Tibial nerve (tissue), 4 donors: Measurements from ENCODE around the gene KRTAP12-4. TPM values are rescaled to one million over a fixed set of nuclear protein-coding genes. Genes with fewer than 3 reads are reported as not detected.
"Not testable (repeated sequence)": the region's sequence is repeated elsewhere in the genome, so short reads cannot be mapped to it uniquely, and the experiment has no call there.

ENCODE experiments used
- DNase-seq, 2 donors: peaks; one replicate each; pipeline ENCODE4 v3.0.0-alpha.2; 2019; ENCODE audit warnings: low spot score in 2 of 2
- H3K27ac ChIP-seq, 4 donors: fragments of 200-600 bp; sonication (generic) in 3 of 4; one replicate each; pipeline ENCODE4 v1.5.1; 2017 to 2019; ENCODE audit warnings: mild to moderate bottlenecking in 1 of 4
- H3K27me3 ChIP-seq, 2 donors: fragments of 200-600 bp; sonication (generic) in 1 of 2; one replicate each; pipeline versions ENCODE4 v1.5.1 to v1.6.0; 2017 to 2019
- H3K36me3 ChIP-seq, 3 donors: fragments of 200-600 bp; sonication (generic); one replicate each; pipeline ENCODE4 v1.5.1; 2018 to 2019
- H3K4me1 ChIP-seq, 4 donors: fragments of 200-600 bp; sonication (generic) in 3 of 4; one replicate each; pipeline ENCODE4 v1.5.1; 2017 to 2019
- H3K4me3 ChIP-seq, 4 donors: fragments of 200-600 bp; sonication (generic) in 3 of 4; one replicate each; pipeline ENCODE4 v1.5.1; 2017 to 2019; ENCODE audit warnings: mild to moderate bottlenecking in 1 of 4, moderate library complexity in 1 of 4
- H3K9me3 ChIP-seq, 4 donors: fragments of 200-600 bp; sonication (generic) in 3 of 4; one replicate each; pipeline ENCODE4 v1.5.1; 2017 to 2019
- EP300 ChIP-seq, 2 donors: sonication (generic); formaldehyde crosslinking; IDR thresholded peaks; one replicate each; pipeline ENCODE4 v1.6.1; 2017; ENCODE audit warnings: antibody characterized with exemption in 2 of 2, mild to moderate bottlenecking in 1 of 2
- POLR2A ChIP-seq, 2 donors: fragments of 450-650 bp; IDR thresholded peaks; one replicate each; pipeline ENCODE4 v1.6.1; 2017; ENCODE audit warnings: antibody characterized with exemption in 2 of 2, mild to moderate bottlenecking in 2 of 2, moderate library complexity in 2 of 2
- WGBS, 2 donors: methylation state at CpG; one replicate each; pipeline ENCODE4 v1.1.5; 2018; 5-methylcytosine and 5-hydroxymethylcytosine counted together
- total RNA-seq, 4 donors: library from RNA; depleted of rRNA; stranded (reverse); fragments of >200 nt; gene quantifications; one replicate each; pipeline ENCODE4 v1.1.0, GENCODE V29; 2016
- TF ChIP-seq, protein P1 (sequence below), 5 experiments: fragments of 200-600 bp in 3 of 5; fragments of 450-650 bp in 2 of 5; sonication (generic) in 3 of 5; IDR thresholded peaks; one replicate each; pipeline ENCODE4 v1.5.1; 2016 to 2019; ENCODE audit warnings: antibody characterized with exemption in 5 of 5, mild to moderate bottlenecking in 3 of 5, moderate library complexity in 2 of 5

KRTAP12-4 gene
- total RNA-seq, 4 donors from 2014 or later, result not detected

DNA sequence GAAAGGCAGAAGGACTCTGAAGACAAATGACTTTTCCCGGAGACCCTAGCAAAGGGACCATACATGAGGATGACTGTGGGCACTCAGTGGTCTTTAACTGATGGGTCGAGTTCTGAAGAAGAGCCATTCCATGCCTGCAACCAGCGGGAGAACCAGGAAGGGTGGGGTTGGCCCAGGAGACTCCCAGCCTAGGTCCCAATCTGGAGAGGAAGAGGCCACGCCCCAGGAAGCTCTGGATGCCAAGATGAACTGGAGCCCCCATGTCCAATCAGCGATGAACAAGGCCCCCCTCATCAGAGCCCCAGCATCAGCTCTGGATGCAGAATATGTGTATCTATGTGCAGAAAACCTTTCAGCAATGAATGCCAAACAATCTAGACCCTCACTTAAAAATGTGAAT lies 13.7 kb downstream of the KRTAP12-4 start:
- no peak for DNase-seq
- peaks cover 0 to 43% (median 4%) of the 10 kb centered on the region in 4 donors for H3K9me3 ChIP-seq
- H3K4me1 ChIP-seq, result no peaks in the 10 kb centered on the region
- H3K4me3 ChIP-seq, result no peak overlapping the region
- 91 to 96% methylated on average over 5 of the region's 5 CpGs for WGBS, 2 donors
- no peaks in the 10 kb centered on the region for H3K36me3 ChIP-seq
- H3K27ac ChIP-seq, result no peak overlapping the region
- TF ChIP-seq EP300 (IDR thresholded peaks at IDR 0.05) (no peak), POLR2A (IDR thresholded peaks at IDR 0.05) (no peak)
- TF ChIP-seq, protein P1, sequence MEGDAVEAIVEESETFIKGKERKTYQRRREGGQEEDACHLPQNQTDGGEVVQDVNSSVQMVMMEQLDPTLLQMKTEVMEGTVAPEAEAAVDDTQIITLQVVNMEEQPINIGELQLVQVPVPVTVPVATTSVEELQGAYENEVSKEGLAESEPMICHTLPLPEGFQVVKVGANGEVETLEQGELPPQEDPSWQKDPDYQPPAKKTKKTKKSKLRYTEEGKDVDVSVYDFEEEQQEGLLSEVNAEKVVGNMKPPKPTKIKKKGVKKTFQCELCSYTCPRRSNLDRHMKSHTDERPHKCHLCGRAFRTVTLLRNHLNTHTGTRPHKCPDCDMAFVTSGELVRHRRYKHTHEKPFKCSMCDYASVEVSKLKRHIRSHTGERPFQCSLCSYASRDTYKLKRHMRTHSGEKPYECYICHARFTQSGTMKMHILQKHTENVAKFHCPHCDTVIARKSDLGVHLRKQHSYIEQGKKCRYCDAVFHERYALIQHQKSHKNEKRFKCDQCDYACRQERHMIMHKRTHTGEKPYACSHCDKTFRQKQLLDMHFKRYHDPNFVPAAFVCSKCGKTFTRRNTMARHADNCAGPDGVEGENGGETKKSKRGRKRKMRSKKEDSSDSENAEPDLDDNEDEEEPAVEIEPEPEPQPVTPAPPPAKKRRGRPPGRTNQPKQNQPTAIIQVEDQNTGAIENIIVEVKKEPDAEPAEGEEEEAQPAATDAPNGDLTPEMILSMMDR (IDR thresholded peaks at IDR 0.05), result no peak
- H3K27me3 ChIP-seq, result no peaks in the 10 kb centered on the region

GRCh38 chr21:44639331-44639655 lies 15.2 kb downstream of the KRTAP12-4 start:
- no peak overlapping the region for H3K27ac ChIP-seq
- H3K4me3 ChIP-seq, result no peak overlapping the region
- WGBS, 2 donors, result 72 to 79% methylated on average over 9 to 12 of the region's 12 CpGs
- H3K9me3 ChIP-seq, result peaks cover 0 to 29% (median 0%) of the 10 kb centered on the region in 4 donors
- H3K36me3 ChIP-seq, result no peaks in the 10 kb centered on the region
- no peaks in the 10 kb centered on the region for H3K4me1 ChIP-seq
- DNase-seq, result no peak
- TF ChIP-seq POLR2A (IDR thresholded peaks at IDR 0.05), result no peak
- TF ChIP-seq, protein P1 (IDR thresholded peaks at IDR 0.05), result no peak
- TF ChIP-seq EP300 (IDR thresholded peaks at IDR 0.05), result no peak
- H3K27me3 ChIP-seq, result no peaks in the 10 kb centered on the region

DNA sequence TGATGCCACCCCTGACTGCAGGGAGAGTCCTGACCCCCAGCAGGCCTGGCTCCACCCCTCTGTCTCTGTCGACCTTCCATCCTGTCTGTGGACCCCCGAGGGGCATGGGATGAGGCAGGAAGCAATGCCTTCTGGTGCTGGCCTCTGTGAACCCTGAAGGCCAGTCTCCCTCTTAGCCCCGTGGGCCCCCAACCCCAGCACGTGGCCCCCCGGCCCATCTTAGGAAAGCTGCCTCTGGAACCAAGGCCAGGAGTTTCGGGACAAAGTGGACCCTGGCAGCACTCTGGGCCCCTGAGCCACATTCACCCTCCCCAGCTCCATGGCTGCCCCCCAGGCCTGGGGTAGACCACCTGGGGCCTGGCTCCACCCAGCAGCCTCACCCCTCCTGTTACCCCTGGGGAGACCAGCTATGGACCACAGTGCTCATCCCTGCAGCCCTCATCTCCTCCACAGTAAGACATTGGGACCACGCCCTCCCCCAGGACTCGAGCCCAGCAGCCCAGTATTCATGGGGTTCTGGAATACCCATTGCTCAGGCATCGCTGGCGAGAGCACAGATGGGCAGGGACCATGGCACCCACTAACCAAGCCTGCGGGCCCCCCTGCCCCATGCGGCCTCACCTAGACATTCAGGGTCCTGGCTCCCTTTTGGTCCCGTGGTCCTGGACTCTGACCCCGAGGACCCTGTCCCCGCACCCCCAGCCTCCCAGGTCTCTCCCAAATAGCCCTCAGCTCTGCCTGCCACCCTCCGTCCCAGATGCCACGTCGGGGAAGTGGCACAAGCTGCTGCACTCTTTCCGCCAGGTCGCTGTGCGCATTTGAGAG lies 15.7 kb downstream of the KRTAP12-4 start:
- not testable (repeated sequence) for H3K36me3 ChIP-seq, H3K4me1 ChIP-seq, DNase-seq, H3K4me3 ChIP-seq, H3K27me3 ChIP-seq, H3K27ac ChIP-seq
- WGBS, 2 donors, result 80 to 90% methylated on average over 9 to 19 of the region's 21 CpGs
- peaks cover 0 to 23% (median 0%) of the 10 kb centered on the region in 4 donors for H3K9me3 ChIP-seq

DNA sequence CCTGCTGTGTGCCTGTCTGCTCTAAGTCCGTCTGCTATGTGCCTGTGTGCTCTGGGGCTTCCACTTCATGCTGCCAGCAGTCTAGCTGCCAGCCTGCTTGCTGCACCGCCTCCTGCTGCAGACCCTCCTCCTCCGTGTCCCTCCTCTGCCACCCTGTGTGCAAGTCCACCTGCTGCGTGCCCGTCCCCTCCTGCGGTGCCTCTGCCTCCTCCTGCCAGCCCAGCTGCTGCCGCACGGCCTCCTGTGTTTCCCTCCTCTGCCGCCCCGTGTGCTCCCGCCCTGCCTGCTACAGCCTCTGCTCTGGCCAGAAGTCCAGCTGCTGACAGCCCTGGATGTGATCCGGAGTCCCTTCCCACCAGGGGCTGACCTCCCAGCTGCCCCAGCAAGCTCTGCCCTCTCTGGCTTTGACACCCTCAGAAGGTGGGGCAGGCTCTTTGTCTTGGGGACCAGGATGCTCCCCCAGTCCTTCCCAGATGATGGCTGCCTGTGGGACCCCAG lies 16.6 kb downstream of the KRTAP12-4 start:
- 57 to 59% methylated on average over 9 to 11 of the region's 12 CpGs for whole genome bisulfite sequencing, 2 donors
- H3K9me3 ChIP-seq, result peaks cover 0 to 18% (median 0%) of the 10 kb centered on the region in 4 donors
- not testable (repeated sequence) for H3K4me1 ChIP-seq, H3K4me3 ChIP-seq, H3K27ac ChIP-seq, DNase-seq, H3K27me3 ChIP-seq, H3K36me3 ChIP-seq

DNA sequence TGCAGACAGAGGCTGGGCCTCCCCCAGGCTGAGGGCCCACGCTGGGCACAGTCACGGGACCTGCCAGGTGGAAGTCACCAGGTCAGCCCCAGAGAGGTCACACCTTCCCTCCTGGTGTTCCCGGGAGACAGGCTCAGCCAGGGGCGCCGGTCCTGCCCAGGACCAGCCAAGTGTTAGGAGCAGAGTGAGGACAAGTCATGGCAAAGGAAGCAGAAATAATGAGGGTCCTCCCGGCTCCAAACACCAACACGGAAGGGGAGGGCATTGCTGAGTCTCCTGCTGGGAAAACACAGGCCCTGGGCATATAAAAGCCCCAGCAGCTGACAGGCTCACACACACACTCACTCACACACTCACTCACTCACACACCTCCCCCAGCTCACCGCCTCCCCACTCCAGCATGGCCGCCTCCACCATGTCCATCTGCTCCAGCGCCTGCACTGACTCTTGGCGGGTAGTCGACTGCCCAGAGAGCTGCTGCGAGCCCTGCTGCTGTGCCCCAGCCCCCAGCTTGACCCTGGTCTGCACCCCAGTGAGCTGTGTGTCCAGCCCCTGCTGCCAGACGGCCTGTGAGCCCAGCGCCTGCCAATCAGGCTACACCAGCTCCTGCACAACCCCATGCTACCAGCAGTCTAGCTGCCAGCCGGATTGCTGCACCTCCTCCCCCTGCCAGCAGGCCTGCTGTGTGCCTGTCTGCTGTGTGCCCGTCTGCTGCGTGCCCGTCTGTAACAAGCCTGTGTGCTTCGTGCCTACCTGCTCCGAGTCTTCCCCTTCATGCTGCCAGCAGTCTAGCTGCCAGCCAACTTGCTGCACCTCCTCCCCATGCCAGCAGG lies 17.2 kb downstream of the KRTAP12-4 start, which contains the start of gene KRTAP10-10:
Gene KRTAP10-10, plus strand, starts transcription at position 339 of the 833 bp plus-strand sequence. Its CDS starts 62 bp downstream, at position 401.
- DNase-seq, result no peak
- WGBS, 2 donors, result 36 to 40% methylated on average over 20 to 21 of the region's 21 CpGs
- Histone ChIP-seq H3K4me3 (no peak within 1 kb of the TSS), H3K27ac (no peak within 1 kb of the TSS), H3K9me3 (peaks cover 0 to 23% (median 1%) of the 10 kb centered on the region in 4 donors), H3K4me1 (no peaks in the 10 kb centered on the region), H3K27me3 (no peaks in the 10 kb centered on the region), H3K36me3 (no peaks in the 10 kb centered on the region)
- TF ChIP-seq, protein P1 (IDR thresholded peaks at IDR 0.05), result no peak
- TF ChIP-seq POLR2A (IDR thresholded peaks at IDR 0.05) (no peak), EP300 (IDR thresholded peaks at IDR 0.05) (no peak)
